HG03432 (cell line): Measurements from ENCODE around the gene TGFB1I1.
"Not testable (repeated sequence)": the region's sequence is repeated elsewhere in the genome, so short reads cannot be mapped to it uniquely, and the experiment has no call there.

Experiments
- ATAC-seq: cut with Tn5 transposase; IDR thresholded peaks from one replicate; pipeline ENCODE4 v1.9.1; 2021; ENCODE audit warnings: mild to moderate bottlenecking, moderate library complexity; ENCODE audit not compliant: unreplicated experiment

TGFB1I1 gene

DNA sequence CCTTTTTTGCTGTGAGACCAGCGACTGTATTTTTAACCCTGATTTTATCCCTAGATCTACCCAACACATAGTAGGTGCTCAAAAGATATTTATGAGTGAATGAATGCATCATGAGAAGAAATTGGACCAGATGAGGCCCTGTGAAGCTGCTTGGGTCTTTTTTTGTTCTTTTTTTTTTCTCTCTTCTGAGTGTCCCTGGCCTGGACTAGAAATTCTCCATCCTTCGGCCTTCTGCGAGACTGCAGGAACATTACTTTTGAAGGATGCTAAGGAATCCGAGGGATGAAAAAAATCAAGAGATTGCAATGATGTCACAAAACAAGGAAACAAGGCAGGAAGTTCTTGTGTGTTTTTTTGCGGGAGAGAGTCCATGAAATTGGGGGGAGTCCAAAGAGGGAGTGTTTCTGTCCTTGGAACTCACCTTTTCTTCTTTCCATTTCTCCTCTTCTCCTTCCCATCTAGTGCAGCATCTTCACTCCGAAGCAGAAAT lies 36.8 kb downstream of the TGFB1I1 start:
- no peak for ATAC-seq

DNA sequence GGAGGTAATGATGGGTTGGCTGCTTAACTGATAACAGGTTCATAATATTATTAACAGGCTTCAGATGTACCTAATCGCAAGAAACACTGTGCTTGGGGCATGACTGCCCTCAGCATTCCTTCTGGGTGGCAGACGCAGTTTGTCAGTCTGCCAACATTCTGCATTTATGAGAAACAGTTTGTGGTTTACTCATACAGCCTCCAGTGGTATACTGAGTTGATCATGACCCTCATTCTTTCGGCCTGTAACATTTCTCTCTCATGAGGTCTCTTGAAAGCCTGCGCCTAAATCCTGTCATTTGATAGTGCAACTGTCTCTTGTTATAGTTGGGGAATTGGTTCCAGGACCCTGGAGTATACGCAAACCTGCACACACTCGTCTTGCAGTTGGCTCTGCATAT lies 41.2 kb downstream of the TGFB1I1 start:
- no peak for ATAC-seq

DNA sequence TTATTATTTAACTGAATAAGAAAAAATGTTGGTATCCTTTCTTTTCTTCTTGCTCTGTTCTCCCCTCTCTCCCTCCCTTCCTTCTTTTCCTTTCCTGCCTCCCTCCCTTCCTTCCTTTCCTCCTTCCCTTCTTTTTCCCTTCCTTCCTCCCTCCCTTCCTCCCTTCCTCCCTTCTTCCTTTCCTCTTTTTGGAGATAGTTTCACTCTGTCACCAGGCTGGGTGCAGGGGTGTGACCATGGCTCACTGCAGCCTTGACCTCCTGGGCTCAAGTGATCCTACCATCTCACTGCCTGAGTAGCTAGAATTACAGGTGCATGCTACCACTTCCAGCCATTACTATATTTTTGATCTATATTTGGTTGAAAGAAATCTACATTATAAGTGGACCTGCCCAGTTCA lies 41.9 kb downstream of the TGFB1I1 start:
- ATAC-seq: no peak

DNA sequence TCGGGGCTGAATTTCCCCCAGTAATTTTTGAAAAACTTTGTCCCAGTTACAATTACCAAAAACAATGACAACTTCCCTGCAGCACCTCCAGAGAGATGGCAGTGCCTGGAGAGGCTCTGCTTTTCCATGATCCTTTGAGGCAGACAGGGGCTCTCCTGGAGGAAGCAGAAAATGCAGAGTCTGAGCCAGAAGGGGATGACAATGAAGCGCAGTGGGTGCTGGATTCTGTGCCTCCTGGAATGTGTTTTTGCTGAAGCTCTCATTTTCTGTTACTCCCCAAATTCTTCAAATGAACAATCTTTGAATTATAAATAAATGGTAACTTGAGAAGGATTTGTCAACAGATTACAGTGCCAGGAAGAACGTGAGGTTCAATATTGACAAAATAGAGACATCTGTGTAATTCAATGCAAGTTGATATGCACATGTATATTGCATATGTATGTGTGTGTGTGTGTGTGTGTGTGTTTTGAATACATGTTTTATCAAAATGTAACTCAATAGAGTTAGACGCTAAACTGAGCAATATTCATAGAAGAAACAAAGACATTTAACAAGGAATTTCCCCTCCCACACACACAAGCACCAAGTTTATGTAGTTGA lies 45.9 kb downstream of the TGFB1I1 start:
- no peak for ATAC-seq

DNA sequence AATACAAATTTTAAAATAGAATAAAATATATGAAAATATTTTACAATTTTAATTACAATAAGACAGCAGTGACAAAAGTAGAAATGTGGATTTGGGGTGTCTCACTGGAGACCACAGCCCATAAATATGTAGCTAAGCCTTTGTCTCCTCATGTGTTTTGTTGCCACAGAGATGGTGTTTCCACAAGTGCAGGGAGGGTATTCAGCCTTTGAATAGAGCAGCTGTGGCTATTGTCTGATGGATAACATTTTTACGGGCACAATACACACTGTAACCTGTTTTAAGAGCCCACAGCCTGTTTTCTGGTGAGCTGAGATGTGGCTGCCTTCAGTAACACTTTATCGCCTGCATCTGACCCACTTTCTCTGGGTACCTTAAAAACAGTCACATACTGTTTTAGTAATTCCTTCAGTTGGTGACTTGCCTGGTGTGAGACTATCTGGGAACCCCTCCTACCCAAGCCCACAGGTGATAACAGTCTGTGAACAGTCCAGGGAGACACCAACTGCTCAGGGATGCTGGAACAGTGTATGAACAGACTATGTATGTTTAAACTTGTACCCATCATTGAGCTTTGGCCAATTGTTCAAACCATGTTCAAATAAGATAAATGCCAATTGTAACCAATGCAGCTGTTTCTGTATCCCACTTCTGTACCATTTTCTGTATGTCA lies 47.9 kb downstream of the TGFB1I1 start:
- ATAC-seq: no peak

DNA sequence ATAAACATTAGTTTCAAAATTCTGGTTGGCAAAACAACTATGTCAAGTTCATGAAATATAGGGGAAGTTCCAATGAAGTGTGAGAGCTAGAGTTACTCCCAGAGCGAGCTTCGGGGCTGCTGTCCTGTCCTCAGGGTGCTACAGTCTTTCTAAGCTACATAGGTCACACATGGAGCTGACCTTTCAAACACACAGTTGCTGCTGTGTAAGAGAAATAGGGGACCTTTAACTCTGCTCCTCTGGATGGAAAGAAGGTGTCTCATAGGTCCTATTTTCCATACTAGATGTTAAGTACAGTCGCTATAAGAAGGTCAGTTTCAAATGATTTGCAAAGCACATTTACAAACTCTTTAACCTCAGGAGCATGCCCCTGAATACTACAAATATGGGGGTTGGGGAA lies 49.4 kb downstream of the TGFB1I1 start:
- ATAC-seq: no peak

DNA sequence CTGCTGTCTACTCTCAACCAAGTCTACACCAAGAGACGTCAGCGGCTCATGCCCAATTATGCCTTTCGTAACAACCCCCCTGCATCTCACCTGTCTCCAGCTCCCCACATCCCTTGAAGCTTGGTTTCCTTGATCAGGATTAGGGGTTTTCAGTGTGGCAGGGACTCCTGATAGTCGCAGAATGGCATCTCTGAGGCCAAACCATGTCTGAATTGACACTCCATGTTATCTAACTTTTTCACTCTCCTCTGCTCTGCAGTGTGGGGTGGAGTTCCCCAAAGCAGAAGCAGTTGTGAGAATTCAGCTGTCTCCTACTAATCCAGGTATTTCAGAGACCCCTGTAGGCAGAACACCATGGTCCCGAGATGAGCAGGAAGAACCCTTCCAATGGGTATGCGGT lies 50.1 kb downstream of the TGFB1I1 start:
- ATAC-seq: no peak

DNA sequence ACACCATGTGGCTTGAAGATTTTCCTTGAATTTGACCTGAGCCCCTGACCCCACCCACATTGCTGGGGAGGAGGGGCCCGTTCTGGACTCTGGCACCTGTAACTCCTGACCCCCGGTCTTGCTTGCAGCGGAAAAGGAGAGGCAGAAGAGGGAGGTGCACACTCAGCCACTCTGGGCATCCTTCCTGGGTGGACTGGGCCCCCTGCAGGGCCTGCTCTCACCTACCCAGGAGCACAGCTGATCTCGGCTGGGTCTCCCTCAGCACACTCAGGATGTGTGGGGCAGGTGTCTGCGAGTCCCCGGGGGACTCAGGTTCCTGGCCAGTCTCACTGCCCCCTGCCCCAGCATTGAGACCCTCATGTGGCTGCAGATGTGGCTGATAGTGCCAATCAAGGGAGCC lies 51.8 kb downstream of the TGFB1I1 start:
- ATAC-seq: not testable (repeated sequence)

DNA sequence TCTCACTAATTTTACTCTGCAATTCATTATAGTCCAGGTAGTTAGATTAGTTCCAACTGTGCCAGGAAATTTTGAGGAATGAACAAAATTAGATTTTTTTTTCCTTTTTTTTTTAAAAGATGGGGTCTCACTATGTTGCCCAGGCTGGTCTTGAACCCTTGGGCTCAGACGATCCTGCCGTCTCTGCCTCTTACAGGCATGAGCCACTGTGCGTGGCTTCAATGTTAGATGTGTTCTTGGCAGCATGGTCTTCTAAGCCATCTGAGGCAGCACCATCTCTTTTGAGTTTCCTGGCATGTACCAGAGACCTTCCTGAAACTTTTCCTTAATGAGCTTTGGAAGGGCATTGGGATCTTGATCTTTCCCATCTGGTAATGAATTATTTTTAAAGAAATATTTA lies 53.2 kb downstream of the TGFB1I1 start:
- ATAC-seq: no peak
